LNCAP (cell line): ENCODE results near the gene SLC5A9.

Experiments
- TF ChIP-seq, protein P1 (sequence below): fragments of 450-650 bp; IDR thresholded peaks from 2 replicates; pipeline ENCODE4 v1.5.1; 2017; ENCODE audit warnings: mild to moderate bottlenecking

Gene SLC5A9

GRCh38 chr1:48190881-48191280 lies 31.6 kb upstream of the SLC5A9 start:
- TF ChIP-seq, protein P1, sequence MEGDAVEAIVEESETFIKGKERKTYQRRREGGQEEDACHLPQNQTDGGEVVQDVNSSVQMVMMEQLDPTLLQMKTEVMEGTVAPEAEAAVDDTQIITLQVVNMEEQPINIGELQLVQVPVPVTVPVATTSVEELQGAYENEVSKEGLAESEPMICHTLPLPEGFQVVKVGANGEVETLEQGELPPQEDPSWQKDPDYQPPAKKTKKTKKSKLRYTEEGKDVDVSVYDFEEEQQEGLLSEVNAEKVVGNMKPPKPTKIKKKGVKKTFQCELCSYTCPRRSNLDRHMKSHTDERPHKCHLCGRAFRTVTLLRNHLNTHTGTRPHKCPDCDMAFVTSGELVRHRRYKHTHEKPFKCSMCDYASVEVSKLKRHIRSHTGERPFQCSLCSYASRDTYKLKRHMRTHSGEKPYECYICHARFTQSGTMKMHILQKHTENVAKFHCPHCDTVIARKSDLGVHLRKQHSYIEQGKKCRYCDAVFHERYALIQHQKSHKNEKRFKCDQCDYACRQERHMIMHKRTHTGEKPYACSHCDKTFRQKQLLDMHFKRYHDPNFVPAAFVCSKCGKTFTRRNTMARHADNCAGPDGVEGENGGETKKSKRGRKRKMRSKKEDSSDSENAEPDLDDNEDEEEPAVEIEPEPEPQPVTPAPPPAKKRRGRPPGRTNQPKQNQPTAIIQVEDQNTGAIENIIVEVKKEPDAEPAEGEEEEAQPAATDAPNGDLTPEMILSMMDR: no peak

- TF ChIP-seq, protein P1: no peak
Measured at GRCh38 chr1:48194801-48195200, 27.7 kb upstream of the SLC5A9 start.

DNA sequence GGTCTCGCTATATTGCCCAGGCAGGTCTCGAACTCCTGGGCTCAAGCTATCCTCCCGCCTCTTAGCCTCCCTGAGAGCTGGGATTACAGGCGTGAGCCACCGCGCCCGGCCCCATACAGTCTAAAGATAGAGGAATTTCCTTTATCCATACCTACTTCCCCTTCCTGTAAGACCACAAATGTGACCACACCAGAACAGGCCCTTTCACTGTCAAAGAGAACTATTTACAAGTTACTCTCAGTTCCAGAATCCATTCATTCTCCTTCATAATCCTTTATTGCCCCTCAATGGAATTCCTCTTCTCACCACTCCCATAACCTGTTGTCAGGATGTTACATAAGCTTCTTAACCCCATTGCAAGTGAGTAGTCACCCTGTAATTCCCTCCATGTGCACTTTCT lies 26.3 kb upstream of the SLC5A9 start:
- TF ChIP-seq, protein P1: no peak

DNA sequence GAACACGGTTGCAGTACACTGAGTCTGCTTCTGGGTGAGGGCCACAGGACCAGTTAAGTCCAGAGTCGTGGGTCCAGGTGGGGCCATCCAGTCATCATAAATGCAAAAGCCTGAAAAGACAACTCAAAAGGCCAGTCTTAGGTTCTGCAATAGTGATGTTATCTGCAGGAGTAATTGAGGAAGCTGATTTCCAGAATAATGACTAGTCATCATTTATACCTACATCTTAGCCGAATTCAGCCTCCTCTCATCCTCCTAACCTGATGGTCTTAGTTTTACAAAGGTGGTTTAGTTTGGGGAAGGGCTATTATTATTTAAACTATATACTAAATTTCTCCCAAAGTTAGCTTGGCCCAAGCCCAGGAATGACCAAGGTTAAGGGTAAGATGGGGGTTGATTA lies 23.5 kb upstream of the SLC5A9 start:
- TF ChIP-seq, protein P1: no peak

DNA sequence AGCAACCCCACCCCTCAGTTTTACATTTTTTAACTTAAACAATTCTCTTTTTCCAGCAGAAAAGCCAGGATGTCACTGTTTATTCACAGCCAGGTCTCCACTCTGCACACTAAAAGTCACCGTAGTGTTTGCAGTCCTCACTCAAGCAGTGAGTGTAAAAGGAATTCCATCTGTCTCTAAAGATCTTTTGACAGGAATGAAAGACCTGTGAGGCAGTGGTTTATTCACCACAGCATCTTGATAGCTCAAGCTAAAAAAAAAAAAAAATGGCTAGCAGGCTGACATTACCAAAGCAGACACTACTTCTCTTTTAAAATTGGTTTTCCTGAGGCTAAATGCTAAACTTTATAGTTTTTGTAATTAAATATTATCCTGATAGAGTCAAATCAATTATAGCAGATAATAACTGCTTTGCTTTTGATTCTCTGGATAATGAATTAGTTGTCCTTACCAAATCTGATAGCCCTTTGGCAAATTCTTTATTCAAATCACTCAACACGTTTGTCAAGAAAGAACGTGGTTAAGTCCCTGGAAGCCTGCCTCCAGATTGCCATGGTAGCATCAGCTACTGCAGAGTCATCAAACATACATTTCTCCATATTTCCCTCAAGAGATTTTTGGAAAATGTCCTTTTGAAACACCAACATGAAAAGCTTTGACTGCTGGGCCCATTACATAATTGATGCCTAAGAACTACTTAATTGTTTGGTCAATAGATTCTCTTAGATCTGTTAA lies 22.2 kb upstream of the SLC5A9 start:
- TF ChIP-seq, protein P1: no peak

DNA sequence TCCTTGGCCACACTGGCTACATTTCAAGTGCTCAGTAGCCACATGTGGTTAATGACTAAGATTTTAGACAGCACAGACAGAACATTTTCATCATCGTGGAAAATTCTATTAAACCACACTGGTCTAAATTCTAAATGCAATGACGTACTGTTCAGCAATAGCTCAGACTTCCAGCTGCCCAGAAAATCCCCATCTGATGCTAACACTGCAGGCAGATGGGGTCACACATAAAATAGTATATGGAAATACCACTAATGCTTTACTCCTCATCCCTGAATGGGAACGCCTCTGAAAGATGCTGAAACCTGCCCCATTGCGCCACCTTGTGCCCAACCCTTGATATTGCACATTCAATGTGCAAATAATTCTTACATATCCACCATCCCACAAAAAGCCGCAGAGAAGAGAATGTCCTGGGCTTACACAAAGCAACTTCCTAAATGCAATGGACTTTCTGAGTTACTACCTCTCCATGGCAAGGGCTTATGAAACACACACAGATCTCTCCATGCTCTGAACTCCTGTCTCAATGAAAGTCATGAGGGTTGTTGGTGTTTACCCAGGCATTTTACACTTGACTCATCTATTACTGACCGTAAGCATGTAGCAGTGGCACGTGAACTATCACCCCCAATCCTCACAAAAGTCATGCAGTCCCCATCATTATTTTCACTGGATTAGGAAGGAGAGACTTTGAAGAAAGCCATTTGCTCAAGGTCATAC lies 20.3 kb upstream of the SLC5A9 start:
- TF ChIP-seq, protein P1: peak; percentile 87

DNA sequence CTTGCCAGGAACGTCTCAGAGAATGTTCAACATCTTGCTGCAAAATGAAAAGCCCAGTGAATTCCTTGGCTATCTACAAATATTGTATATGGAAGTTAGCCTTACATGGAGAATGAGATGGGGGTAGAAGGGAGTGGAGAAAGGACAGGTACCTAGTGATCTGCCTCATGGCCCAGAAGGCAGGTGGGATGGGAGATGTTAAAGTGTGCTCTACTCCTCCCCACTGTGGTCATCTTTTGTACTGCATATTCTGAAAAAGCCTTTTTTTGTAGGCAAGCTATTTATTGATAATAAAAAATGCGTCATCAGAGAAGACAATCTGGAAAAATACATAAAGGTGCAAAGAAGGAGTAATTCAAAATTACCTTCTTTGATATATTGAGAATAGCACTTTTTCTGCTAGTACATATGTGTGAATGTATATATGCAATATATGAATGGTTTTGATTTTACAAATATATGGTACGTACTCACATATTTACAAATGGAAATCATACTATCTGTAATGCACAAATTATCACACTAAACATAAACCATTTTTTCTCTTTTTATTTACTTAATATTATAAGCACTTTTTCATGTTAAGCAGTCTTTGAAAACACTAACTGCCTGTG lies 19.1 kb upstream of the SLC5A9 start:
- TF ChIP-seq, protein P1: peak; percentile 70
